Memory B cell (primary cell): ENCODE data around the gene TBC1D17.
A peak's percentile ranks its signal among the peaks of the same experiment; 100 is the strongest.

Experiments used
- ATAC-seq: fragments of 150-1000 bp; cut with Tn5 transposase; 2 replicates; pipeline ENCODE4 v1.10.0; 2021; ENCODE audit warnings: low read depth, mild to moderate bottlenecking, moderate library complexity
- DNase-seq, 2 donors: peaks; one replicate each; pipeline ENCODE4 v3.0.0; 2022; ENCODE audit warnings: low spot score in 2 of 2
- H3K27ac Mint-ChIP-seq: one replicate; pipeline ENCODE4 v1.8.0; 2022; ENCODE audit warnings: mild to moderate bottlenecking, moderate library complexity, mixed read lengths
- H3K27me3 Mint-ChIP-seq: one replicate; pipeline ENCODE4 v1.8.0; 2022; ENCODE audit warnings: mixed read lengths
- H3K36me3 Mint-ChIP-seq: one replicate; pipeline ENCODE4 v1.8.0; 2022; ENCODE audit warnings: mild to moderate bottlenecking, mixed read lengths
- H3K4me1 Mint-ChIP-seq: one replicate; pipeline ENCODE4 v1.8.0; 2022; ENCODE audit warnings: mixed read lengths
- H3K4me3 Mint-ChIP-seq: one replicate; pipeline ENCODE4 v1.8.0; 2022; ENCODE audit warnings: mild to moderate bottlenecking, moderate library complexity, mixed read lengths
- H3K9me3 Mint-ChIP-seq: one replicate; pipeline ENCODE4 v1.8.0; 2022; ENCODE audit warnings: mixed read lengths

TBC1D17 gene

GRCh38 chr19:49894879-49895565 lies 17.5 kb downstream of the TBC1D17 start:
- Mint-ChIP-seq H3K27me3 (peaks cover 6% of the 10 kb centered on the region), H3K9me3 (no peaks in the 10 kb centered on the region), H3K4me3 (no peak overlapping the region), H3K36me3 (no peaks in the 10 kb centered on the region), H3K4me1 (peaks cover 38% of the 10 kb centered on the region), H3K27ac (peak overlapping the region; percentile 98)
- DNase-seq (no peak), ATAC-seq (no peak)

DNA sequence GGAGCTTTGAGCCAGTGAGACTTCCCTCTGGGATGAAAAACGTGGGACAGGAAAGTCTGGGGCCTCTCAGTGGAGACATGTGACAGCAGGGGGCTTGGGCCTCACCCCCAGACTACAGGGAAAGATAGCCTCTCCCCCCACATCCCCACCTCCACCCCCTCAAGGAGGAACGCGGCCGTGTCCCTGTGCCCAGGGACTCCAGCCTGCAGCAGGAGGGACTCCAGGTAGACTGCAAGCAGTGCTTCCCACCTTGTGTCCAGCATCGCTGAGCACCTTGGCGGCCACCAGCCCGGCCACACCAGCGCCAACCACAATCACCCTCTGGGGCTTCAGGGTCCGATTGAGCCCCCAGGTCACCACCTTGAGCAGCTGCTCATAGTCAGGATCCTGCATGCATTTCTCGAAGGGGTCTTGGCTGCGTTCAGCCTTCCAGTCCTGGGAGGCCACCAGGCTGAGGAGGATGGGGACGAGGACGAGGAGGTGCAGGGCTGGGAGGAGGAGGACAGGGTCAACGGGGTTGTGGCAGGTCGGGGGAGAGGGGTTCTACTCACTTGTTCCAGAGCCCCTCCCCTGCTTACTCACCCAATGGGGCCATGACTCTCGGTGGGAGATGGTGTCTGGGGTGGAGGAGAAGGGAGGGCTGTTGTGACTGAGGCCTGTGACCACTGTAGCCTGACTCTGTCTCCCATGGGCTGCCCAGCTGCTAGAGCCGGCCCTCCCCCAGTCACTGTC lies 18.2 kb downstream of the TBC1D17 start:
- Mint-ChIP-seq H3K27ac (peak overlapping the region; percentile 98), H3K4me3 (peak overlapping the region; percentile 82), H3K36me3 (no peaks in the 10 kb centered on the region), H3K9me3 (no peaks in the 10 kb centered on the region), H3K4me1 (peaks cover 38% of the 10 kb centered on the region), H3K27me3 (peaks cover 6% of the 10 kb centered on the region)
- DNase-seq (no peak), ATAC-seq (no peak)

GRCh38 chr19:49896863-49897621 lies 19.5 kb downstream of the TBC1D17 start, which contains the start of gene IL4I1:
IL4I1 (minus strand) TSS chr19:49896887; CDS start chr19:49896160, 727 bp downstream.
- DNase-seq (peak; percentile 72 to 76), ATAC-seq (peak; percentile 79)
- Mint-ChIP-seq H3K9me3 (no peaks in the 10 kb centered on the region), H3K4me3 (peak within 1 kb of the TSS; percentile 82), H3K27ac (peak within 1 kb of the TSS; percentile 98), H3K27me3 (peaks cover 6% of the 10 kb centered on the region), H3K4me1 (peaks cover 38% of the 10 kb centered on the region), H3K36me3 (no peaks in the 10 kb centered on the region)

GRCh38 chr19:49904136-49904535 lies 26.6 kb downstream of the TBC1D17 start:
- no peaks in the 10 kb centered on the region for H3K9me3 Mint-ChIP-seq
- H3K27me3 Mint-ChIP-seq: no peaks in the 10 kb centered on the region
- H3K36me3 Mint-ChIP-seq: peaks cover 6% of the 10 kb centered on the region
- H3K4me1 Mint-ChIP-seq: peaks cover 26% of the 10 kb centered on the region
- H3K4me3 Mint-ChIP-seq: no peak overlapping the region
- H3K27ac Mint-ChIP-seq: no peak overlapping the region
- DNase-seq (no peak), ATAC-seq (no peak)

- peak overlapping the region; percentile 37 for H3K4me3 Mint-ChIP-seq
- peak overlapping the region; percentile 70 for H3K27ac Mint-ChIP-seq
- H3K9me3 Mint-ChIP-seq: no peaks in the 10 kb centered on the region
- peaks cover 6% of the 10 kb centered on the region for H3K36me3 Mint-ChIP-seq
- peaks cover 41% of the 10 kb centered on the region for H3K4me1 Mint-ChIP-seq
- DNase-seq (no peak), ATAC-seq (no peak)
- no peaks in the 10 kb centered on the region for H3K27me3 Mint-ChIP-seq
Observed at GRCh38 chr19:49906879-49907564, 29.5 kb downstream of the TBC1D17 start.

DNA sequence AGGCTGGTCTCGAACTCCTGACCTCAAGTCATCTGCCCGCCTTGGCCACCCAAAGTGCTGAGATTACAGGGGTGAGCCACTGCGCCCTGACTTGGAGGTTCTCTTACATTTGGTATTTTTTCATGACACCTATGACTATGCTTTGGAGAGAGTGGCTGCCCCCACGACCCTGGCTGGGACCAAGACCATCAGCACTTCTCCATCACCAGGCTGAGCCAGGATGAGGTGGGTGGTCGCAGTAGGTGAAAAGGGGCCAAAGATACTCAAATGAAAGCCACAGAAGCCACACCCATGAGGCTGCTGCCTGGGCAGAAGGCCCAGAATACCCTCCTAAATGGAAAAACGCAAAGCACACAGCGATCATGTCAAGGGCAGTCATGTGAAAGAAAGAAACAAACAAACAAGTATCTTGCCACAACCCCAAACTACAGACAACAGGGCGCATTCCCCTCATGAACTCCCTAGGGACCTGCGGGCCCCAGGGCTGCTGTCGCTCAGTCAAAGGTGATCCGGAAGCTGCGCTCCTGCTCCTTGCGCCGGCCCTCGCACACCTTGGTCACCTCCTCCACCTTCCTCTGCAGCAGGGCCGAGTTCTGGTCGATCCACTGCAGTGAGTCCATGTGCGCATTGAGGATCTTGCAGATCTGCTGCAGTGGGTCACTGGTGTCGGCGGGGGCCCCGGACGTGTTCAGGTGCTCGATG lies 30.4 kb downstream of the TBC1D17 start:
- DNase-seq (no peak), ATAC-seq (peak; percentile 61)
- Mint-ChIP-seq H3K4me3 (peak overlapping the region; percentile 59), H3K9me3 (no peaks in the 10 kb centered on the region), H3K27me3 (no peaks in the 10 kb centered on the region), H3K4me1 (peaks cover 42% of the 10 kb centered on the region), H3K27ac (peak overlapping the region; percentile 84), H3K36me3 (peaks cover 6% of the 10 kb centered on the region)

DNA sequence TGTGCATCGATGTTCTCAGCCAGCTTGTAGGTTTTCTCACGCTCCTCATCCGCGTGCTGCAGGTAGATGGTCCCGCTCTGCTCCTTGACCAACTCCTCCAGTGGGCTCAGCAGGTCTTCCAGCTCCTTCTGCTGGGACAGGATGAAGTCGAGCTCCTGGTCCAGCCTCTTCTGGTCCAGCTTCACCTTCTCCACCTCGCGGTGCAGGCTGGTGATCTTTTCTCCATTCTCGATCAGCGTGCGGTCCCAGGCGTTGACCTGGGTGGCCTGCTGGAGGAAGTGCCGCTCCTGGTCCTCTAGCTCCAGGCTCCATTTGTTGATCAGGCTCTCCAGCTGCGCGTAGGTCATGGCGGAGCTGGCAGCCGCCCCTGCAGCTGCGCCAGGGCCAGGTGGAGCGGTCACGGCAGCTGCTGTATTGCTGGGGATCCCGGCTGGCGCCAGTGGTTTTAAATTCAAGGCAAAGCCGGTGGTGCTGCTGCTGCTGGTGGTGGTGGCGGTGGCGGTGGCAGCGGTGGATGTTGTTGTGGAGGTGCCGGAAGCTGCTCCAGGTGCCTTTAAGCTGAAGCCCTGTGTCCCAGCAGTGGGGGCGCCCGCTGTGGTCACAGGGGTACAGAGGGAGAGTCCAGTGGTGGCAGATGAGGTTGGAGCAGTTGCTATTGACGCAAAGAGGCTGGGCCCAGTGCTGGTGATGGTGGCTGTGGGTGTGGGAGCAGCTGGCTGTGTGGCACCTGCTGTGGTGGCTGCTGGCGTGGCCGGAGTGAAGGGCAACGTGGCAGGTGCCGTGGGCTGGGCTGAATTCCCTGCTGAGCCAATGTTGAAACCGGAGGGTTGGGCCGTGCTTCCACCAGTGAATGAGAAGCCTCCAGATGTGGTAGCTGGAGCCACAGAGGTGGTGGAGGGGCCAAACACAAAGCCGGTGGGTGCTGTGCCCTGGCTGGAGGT lies 31.2 kb downstream of the TBC1D17 start:
- peaks cover 8% of the 10 kb centered on the region for H3K36me3 Mint-ChIP-seq
- no peaks in the 10 kb centered on the region for H3K9me3 Mint-ChIP-seq
- ATAC-seq (no peak), DNase-seq (no peak)
- H3K4me3 Mint-ChIP-seq: peak overlapping the region; percentile 59
- H3K27me3 Mint-ChIP-seq: no peaks in the 10 kb centered on the region
- H3K4me1 Mint-ChIP-seq: peaks cover 48% of the 10 kb centered on the region
- H3K27ac Mint-ChIP-seq: peak overlapping the region; percentile 84

- Mint-ChIP-seq H3K4me1 (peaks cover 49% of the 10 kb centered on the region), H3K27ac (no peak overlapping the region), H3K27me3 (no peaks in the 10 kb centered on the region), H3K9me3 (no peaks in the 10 kb centered on the region), H3K36me3 (peaks cover 11% of the 10 kb centered on the region), H3K4me3 (no peak overlapping the region)
- no peak for DNase-seq
- no peak for ATAC-seq
Observed at GRCh38 chr19:49910179-49910578, 32.7 kb downstream of the TBC1D17 start.

DNA sequence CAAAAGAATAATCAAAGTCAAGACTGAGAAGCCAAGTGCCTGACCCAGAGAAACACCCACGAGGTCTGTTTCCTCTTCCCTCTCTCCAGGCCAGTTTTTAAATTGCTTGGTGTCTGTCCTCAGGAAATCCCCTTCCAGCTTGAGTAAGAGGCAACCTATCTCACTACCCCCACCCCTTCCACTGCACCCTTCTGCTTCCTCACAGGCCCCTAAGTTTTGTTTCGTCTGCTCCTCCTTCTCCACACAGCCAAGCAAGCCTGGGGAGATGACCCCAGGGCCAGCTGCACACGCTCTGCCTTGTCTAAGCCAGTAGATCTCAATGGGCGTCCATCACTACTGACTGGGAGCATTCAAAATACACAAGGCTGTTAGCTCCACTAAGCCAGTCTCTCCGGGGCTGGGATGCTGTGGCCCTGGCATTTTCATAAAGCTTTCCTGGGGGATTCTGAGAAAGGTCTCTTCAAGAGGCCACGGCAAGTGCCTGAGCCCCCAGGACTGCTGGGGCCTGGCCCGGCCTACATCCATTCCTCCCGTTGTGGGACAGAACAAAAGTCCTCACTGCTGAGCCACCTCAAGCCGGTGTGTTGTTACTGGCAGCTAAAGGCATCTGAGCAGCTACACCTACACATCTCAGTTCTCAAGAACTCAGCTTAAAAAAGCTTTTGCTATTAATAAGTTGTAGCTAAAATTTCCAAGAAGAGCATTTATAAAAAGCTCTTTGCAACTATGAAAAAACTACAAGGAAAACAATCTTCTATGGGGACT lies 34.1 kb downstream of the TBC1D17 start:
- Mint-ChIP-seq H3K9me3 (no peaks in the 10 kb centered on the region), H3K36me3 (peaks cover 16% of the 10 kb centered on the region), H3K27ac (peak overlapping the region; percentile 45), H3K4me3 (peak overlapping the region; percentile 28), H3K4me1 (peaks cover 37% of the 10 kb centered on the region), H3K27me3 (no peaks in the 10 kb centered on the region)
- ATAC-seq (peak; percentile 75), DNase-seq (peak in 1 of 2 donors; percentile 45)

GRCh38 chr19:49912965-49913685 lies 35.6 kb downstream of the TBC1D17 start:
- H3K36me3 Mint-ChIP-seq: peaks cover 17% of the 10 kb centered on the region
- DNase-seq (no peak), ATAC-seq (no peak)
- H3K9me3 Mint-ChIP-seq: no peaks in the 10 kb centered on the region
- no peaks in the 10 kb centered on the region for H3K27me3 Mint-ChIP-seq
- H3K27ac Mint-ChIP-seq: no peak overlapping the region
- no peak overlapping the region for H3K4me3 Mint-ChIP-seq
- H3K4me1 Mint-ChIP-seq: peaks cover 36% of the 10 kb centered on the region

- Mint-ChIP-seq H3K27me3 (no peaks in the 10 kb centered on the region), H3K4me1 (peaks cover 35% of the 10 kb centered on the region), H3K4me3 (no peak overlapping the region), H3K27ac (no peak overlapping the region), H3K9me3 (no peaks in the 10 kb centered on the region), H3K36me3 (peaks cover 14% of the 10 kb centered on the region)
- no peak for ATAC-seq
- no peak for DNase-seq
Observed at GRCh38 chr19:49913720-49914119, 36.2 kb downstream of the TBC1D17 start.
